HepG2 (cell line): Measurements from ENCODE around the gene MRPL37. TPM values are rescaled to one million over a fixed set of nuclear protein-coding genes. Genes with fewer than 3 reads are reported as not detected.

ENCODE experiments used
- ATAC-seq: fragments of 200-7000 bp; cut with Tn5 transposase; 3 replicates; pipeline ENCODE4 v1.9.1; 2020; ENCODE audit warnings: mild to moderate bottlenecking, moderate library complexity
- BruUV-seq: library from RNA; stranded (reverse); fragments of 400-500 nt; replicated peaks from 2 replicates; lab custom pipeline; 2021; lab: Mats Ljungman, UMichigan
- CTCF ChIA-PET: fragments of 300-600 bp; formaldehyde crosslinking; extraction: SDS; loops from one replicate; lab custom pipeline; 2021; ENCODE audit warnings: low total read pairs, inconsistent platforms, low intra/inter-chr PET ratio; lab: Yijun Ruan, JAX
- POLR2A ChIA-PET: fragments of 350-600 bp; sonication (Branson Sonifier 250); formaldehyde crosslinking; loops from one replicate; lab custom pipeline; 2020; ENCODE audit warnings: antibody characterized with exemption, inconsistent platforms; lab: Yijun Ruan, JAX
- DNase-seq: peaks from one replicate; pipeline ENCODE4 v3.0.0-alpha.2; 2015; ENCODE audit warnings: low spot score
- FAIRE-seq: peaks from 3 replicates; lab custom pipeline; 2011; peaks lifted over from hg19 to GRCh38; lab: Jason Lieb, UNC
- H2AFZ ChIP-seq: one replicate; pipeline ENCODE4 v1.6.1; 2011; ENCODE audit warnings: low read length, inconsistent platforms
- H3K27ac ChIP-seq: fragments of 300-600 bp; 3 replicates; pipeline ENCODE4 v1.8.0; 2011; ENCODE audit warnings: mixed run types, mild to moderate bottlenecking, mixed read lengths, low read length, inconsistent platforms; ENCODE audit not compliant: insufficient read depth; ENCODE audit errors: extremely low read length
- H3K27me3 ChIP-seq, 2 experiments: fragments of 200-600 bp in 1 of 2; 2 replicates in 1 of 2; 3 replicates in 1 of 2; pipeline versions ENCODE4 v1.6.0 to v1.8.0; 2011; ENCODE audit warnings: low read length in 2 of 2, mild to moderate bottlenecking in 2 of 2, moderate library complexity in 2 of 2, inconsistent platforms in 1 of 2; ENCODE audit not compliant: insufficient read depth in 2 of 2, control insufficient read depth in 1 of 2
- H3K36me3 ChIP-seq, 2 experiments: fragments of 200-600 bp in 1 of 2; replicated peaks in 1 of 2; 2 replicates in 1 of 2; 3 replicates in 1 of 2; pipeline versions ENCODE4 v1.5.1 to v1.8.0; 2011; ENCODE audit warnings: low read length in 2 of 2, inconsistent platforms in 1 of 2; ENCODE audit not compliant: insufficient read depth in 2 of 2, control insufficient read depth in 1 of 2
- H3K4me1 ChIP-seq: 2 replicates; pipeline ENCODE4 v1.5.1; 2012; ENCODE audit warnings: low read length, inconsistent platforms; ENCODE audit not compliant: insufficient read depth
- H3K4me2 ChIP-seq: 2 replicates; pipeline ENCODE4 v1.6.0; 2011; ENCODE audit warnings: low read depth, low read length, inconsistent platforms
- H3K4me3 ChIP-seq, 3 experiments: fragments of 200-600 bp in 1 of 3; sonication (generic), shearing (Covaris generic) in 1 of 3; replicated peaks in 1 of 3; 2 replicates each; pipeline ENCODE4 v1.5.1; 2011 to 2016; ENCODE audit warnings: low read length in 3 of 3, inconsistent platforms in 2 of 3, low read depth in 2 of 3, mild to moderate bottlenecking in 2 of 3, control low read depth in 1 of 3, mixed read lengths in 1 of 3; ENCODE audit not compliant: insufficient read depth in 1 of 3
- H3K79me2 ChIP-seq: one replicate; pipeline ENCODE4 v1.6.1; 2011; ENCODE audit warnings: low read length, inconsistent platforms; ENCODE audit not compliant: insufficient read depth
- H3K9ac ChIP-seq: 2 replicates; pipeline ENCODE4 v1.6.0; 2011; ENCODE audit warnings: mild to moderate bottlenecking, low read depth, low read length, inconsistent platforms; ENCODE audit not compliant: insufficient read depth
- H3K9me3 ChIP-seq: 2 replicates; pipeline ENCODE4 v1.5.1; 2012; ENCODE audit warnings: mild to moderate bottlenecking, low read length
- H4K20me1 ChIP-seq: 2 replicates; pipeline ENCODE4 v1.6.0; 2011; ENCODE audit warnings: inconsistent platforms, mild to moderate bottlenecking, low read length, moderate library complexity; ENCODE audit not compliant: insufficient read depth
- ASH2L ChIP-seq: fragments of 300-600, 200-600 bp; sonication (generic); IDR thresholded peaks from 2 replicates; pipeline ENCODE4 v1.7.0; 2017; ENCODE audit warnings: low read depth, mild to moderate bottlenecking, moderate library complexity, mixed read lengths, low read length; ENCODE audit not compliant: insufficient read length
- CBX2 ChIP-seq, 2 experiments: fragments of 200-600 bp in 1 of 2; sonication (generic); formaldehyde crosslinking in 1 of 2; IDR thresholded peaks; 2 replicates each; pipeline versions ENCODE4 v1.7.0 to v1.8.1; 2018 to 2022; ENCODE audit warnings: low read depth in 2 of 2, low read length in 1 of 2, mild to moderate bottlenecking in 1 of 2, missing genetic modification reagents in 1 of 2
- CCDC6 ChIP-seq: sonication (generic); formaldehyde crosslinking; IDR thresholded peaks from 2 replicates; pipeline ENCODE4 v1.8.1; 2022; ENCODE audit warnings: mild to moderate bottlenecking, missing genetic modification reagents, moderate library complexity
- ELF1 ChIP-seq: sonication (generic); formaldehyde crosslinking; IDR thresholded peaks from 2 replicates; pipeline ENCODE4 v1.4.0; 2020; ENCODE audit warnings: missing genetic modification reagents
- FOSL2 ChIP-seq: sonication (generic); formaldehyde crosslinking; IDR thresholded peaks from 2 replicates; pipeline ENCODE4 v1.4.0; 2020; ENCODE audit warnings: missing genetic modification reagents
- FOXK2 ChIP-seq: fragments of 450-650 bp; IDR thresholded peaks from 2 replicates; pipeline ENCODE4 v1.6.1; 2016
- JUND ChIP-seq: sonication (generic); formaldehyde crosslinking; IDR thresholded peaks from 2 replicates; pipeline ENCODE4 v1.8.0; 2022; ENCODE audit warnings: mild to moderate bottlenecking, missing genetic modification reagents
- MAFF ChIP-seq: IDR thresholded peaks from 2 replicates; pipeline ENCODE4 v1.6.1; 2011; ENCODE audit warnings: low read depth, low read length, improper control_type of control experiment
- MIXL1 ChIP-seq: IDR thresholded peaks from 2 replicates; pipeline ENCODE4 v1.6.1; 2016
- NFIC ChIP-seq: IDR thresholded peaks from 2 replicates; pipeline ENCODE4 v1.6.1; 2012; ENCODE audit warnings: mild to moderate bottlenecking, low read length, inconsistent platforms
- RFX5 ChIP-seq: IDR thresholded peaks from 2 replicates; pipeline ENCODE4 v1.6.1; 2011; ENCODE audit warnings: low read depth, low read length, improper control_type of control experiment
- TOE1 ChIP-seq: sonication (generic); formaldehyde crosslinking; IDR thresholded peaks from 2 replicates; pipeline ENCODE4 v1.4.0; 2020; ENCODE audit warnings: mild to moderate bottlenecking, missing genetic modification reagents
- ZBTB38 ChIP-seq: sonication (generic); formaldehyde crosslinking; IDR thresholded peaks from 2 replicates; pipeline ENCODE4 v1.5.1; 2020; ENCODE audit warnings: mild to moderate bottlenecking, missing genetic modification reagents
- ZNF572 ChIP-seq: sonication (generic); formaldehyde crosslinking; IDR thresholded peaks from 2 replicates; pipeline ENCODE4 v1.5.1; 2020; ENCODE audit warnings: mild to moderate bottlenecking, missing genetic modification reagents
- ZNF607 ChIP-seq: sonication (generic); formaldehyde crosslinking; IDR thresholded peaks from 2 replicates; pipeline ENCODE4 v1.5.1; 2020; ENCODE audit warnings: missing genetic modification reagents, mild to moderate bottlenecking, borderline replicate concordance
- WGBS: methylation state at CpG from one replicate; pipeline ENCODE4 v1.1.6; 2017; ENCODE audit warnings: low lambda C conversion rate; 5-methylcytosine and 5-hydroxymethylcytosine counted together
- in situ Hi-C: cut with HindIII; loops from 2 replicates; pipeline ENCODE4 v1.10.0; 2017; ENCODE audit warnings: low pct_unique_long_range_greater_than_20kb; ENCODE audit not compliant: extremely low pct_ligation_motif_present
- intact Hi-C: fragments of 100-400 bp; cut with micrococcal nuclease; formaldehyde crosslinking; loops from one replicate; pipeline ENCODE4 v1.10.0; 2022; ENCODE audit not compliant: unreplicated experiment
- polyA plus RNA-seq, 8 experiments: library from polyadenylated mRNA; depleted of rRNA in 3 of 8; stranded (reverse) in 7 of 8; unstranded in 1 of 8; fragments of >200 nt; fragmentation: Illumina TruSeq in 4 of 8; extraction: Trizol in 4 of 8; gene quantifications; 2 replicates each; pipeline versions ENCODE4 v1.2.1 to v1.2.3, GENCODE V29; 2011 to 2016; ENCODE audit warnings: low read depth in 4 of 8, missing spikeins in 1 of 8, mixed read lengths in 1 of 8; ENCODE audit not compliant: insufficient read depth in 1 of 8
- total RNA-seq, 5 experiments: library from RNA; depleted of rRNA; stranded (reverse); fragments of >200 nt; fragmentation: Illumina TruSeq; extraction: Trizol; gene quantifications; 2 replicates each; pipeline ENCODE4 v1.2.3, GENCODE V29; 2016; ENCODE audit warnings: low read depth in 1 of 5
- TF ChIP-seq, protein P1 (sequence below): sonication (generic); formaldehyde crosslinking; IDR thresholded peaks from 2 replicates; pipeline ENCODE4 v1.4.0; 2020; ENCODE audit warnings: missing genetic modification reagents
- TF ChIP-seq, protein P2 (sequence below): sonication (generic); formaldehyde crosslinking; IDR thresholded peaks from 2 replicates; pipeline ENCODE4 v1.5.1; 2020; ENCODE audit warnings: missing genetic modification reagents, mild to moderate bottlenecking, borderline replicate concordance

The MRPL37 gene
- total and polyA plus RNA-seq, 2 of the 13 experiments (the other 11 are each of a cell fraction or from before 2014, with no cell fraction given) = 31.7 to 127 TPM

DNA sequence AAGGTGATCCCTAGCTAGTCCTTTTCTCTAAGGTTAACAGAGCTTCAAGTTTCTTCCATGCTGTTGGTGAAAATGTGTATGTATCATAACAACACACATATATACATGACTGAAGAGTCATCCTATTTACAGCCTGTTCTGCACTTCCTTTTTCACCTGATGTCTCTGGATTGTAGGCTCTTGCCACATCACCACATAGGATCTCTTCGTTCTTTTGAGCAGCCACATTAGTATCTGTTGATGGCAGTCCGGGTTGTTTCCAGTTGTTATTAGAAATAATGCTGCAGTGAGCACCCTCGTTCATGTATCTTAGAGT lies 19.7 kb downstream of the MRPL37 start (continued):
- TF ChIP-seq JUND (CRISPR knock-in tag) = no peak
- no peak for TF ChIP-seq ZNF572
- no peak for TF ChIP-seq ZNF607 (CRISPR knock-in tag)

DNA sequence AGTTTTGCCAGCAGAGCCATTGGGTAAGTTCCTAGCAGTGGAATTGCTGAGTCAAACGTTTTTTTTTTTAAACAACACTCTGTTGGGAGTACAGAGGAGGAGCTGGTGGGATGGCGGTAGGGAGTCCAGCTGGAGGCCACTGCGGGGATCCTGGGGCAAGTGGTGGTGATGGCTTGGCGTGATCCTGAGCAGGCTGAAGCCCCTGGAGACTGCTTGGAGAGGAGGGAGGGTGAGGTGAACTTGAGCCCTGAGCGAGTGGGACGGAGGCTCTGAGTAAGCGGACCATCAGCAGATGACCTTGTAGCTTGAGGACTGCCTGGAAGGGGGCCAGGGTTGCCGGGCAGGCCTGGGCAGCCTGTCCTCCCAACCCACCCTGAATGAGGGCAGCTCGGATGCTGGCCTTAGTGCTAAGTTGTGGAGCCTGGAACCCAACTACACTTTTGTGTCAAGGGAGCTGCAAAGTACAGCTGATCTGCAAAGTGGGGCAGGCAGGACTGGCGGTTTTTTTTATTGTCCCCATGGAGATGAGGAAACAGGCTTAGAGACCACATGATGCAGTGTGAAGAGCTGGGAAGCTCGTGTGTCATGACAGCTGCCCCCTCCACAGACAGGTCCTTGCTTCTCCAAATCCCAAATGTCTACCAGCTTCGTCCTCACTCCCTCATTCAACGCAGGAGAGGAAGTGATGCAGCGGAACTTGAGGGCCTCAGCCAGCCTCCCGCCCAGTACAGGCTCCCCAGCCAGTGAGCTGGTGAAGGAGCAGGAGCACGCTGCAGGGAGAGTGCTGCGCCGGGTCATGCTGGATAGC lies 20.2 kb downstream of the MRPL37 start:
- peak overlapping the region; percentile 8 for H3K27ac ChIP-seq
- H2AFZ ChIP-seq = no peak overlapping the region
- no peaks in the 10 kb centered on the region for H3K79me2 ChIP-seq
- H3K9me3 ChIP-seq = no peaks in the 10 kb centered on the region
- WGBS = 66% methylated on average over 13 of the region's 18 CpGs
- FAIRE-seq = no peak
- H3K4me2 ChIP-seq = no peak overlapping the region
- H3K4me3 ChIP-seq = no peak overlapping the region
- intact Hi-C loops = no loop called here
- peak; percentile 46 for ATAC-seq
- no peaks in the 10 kb centered on the region for H4K20me1 ChIP-seq
- peaks cover 31 to 57% of the 10 kb centered on the region in 2 experiments; a peak in 4 of 5 replicates for H3K36me3 ChIP-seq
- in situ Hi-C loops = no loop called here
- peak; percentile 13 for DNase-seq
- ChIA-PET CTCF (no interaction called here), POLR2A (interaction anchor here (1.2 to 1.4 kb wide), 3 partner anchors 16 to 103 kb away, joined by 3 to 7 read pairs (median 3); partner anchors contain the start of genes CYB5RL and MRPL37)
- peaks cover 27% of the 10 kb centered on the region for H3K4me1 ChIP-seq
- no TSS peak for BruUV-seq
- no peaks in the 10 kb centered on the region for H3K27me3 ChIP-seq
- H3K9ac ChIP-seq = no peak overlapping the region
- no peak for TF ChIP-seq MIXL1
- TF ChIP-seq, protein P1, sequence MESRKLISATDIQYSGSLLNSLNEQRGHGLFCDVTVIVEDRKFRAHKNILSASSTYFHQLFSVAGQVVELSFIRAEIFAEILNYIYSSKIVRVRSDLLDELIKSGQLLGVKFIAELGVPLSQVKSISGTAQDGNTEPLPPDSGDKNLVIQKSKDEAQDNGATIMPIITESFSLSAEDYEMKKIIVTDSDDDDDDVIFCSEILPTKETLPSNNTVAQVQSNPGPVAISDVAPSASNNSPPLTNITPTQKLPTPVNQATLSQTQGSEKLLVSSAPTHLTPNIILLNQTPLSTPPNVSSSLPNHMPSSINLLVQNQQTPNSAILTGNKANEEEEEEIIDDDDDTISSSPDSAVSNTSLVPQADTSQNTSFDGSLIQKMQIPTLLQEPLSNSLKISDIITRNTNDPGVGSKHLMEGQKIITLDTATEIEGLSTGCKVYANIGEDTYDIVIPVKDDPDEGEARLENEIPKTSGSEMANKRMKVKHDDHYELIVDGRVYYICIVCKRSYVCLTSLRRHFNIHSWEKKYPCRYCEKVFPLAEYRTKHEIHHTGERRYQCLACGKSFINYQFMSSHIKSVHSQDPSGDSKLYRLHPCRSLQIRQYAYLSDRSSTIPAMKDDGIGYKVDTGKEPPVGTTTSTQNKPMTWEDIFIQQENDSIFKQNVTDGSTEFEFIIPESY = 0 out of 2 replicates have a peak, but pooled peaks have one; percentile 27
- TF ChIP-seq NFIC = no peak
- no peak for TF ChIP-seq CCDC6 (CRISPR knock-in tag)
- peak; percentile 86 for TF ChIP-seq MAFF
- TF ChIP-seq, protein P2, sequence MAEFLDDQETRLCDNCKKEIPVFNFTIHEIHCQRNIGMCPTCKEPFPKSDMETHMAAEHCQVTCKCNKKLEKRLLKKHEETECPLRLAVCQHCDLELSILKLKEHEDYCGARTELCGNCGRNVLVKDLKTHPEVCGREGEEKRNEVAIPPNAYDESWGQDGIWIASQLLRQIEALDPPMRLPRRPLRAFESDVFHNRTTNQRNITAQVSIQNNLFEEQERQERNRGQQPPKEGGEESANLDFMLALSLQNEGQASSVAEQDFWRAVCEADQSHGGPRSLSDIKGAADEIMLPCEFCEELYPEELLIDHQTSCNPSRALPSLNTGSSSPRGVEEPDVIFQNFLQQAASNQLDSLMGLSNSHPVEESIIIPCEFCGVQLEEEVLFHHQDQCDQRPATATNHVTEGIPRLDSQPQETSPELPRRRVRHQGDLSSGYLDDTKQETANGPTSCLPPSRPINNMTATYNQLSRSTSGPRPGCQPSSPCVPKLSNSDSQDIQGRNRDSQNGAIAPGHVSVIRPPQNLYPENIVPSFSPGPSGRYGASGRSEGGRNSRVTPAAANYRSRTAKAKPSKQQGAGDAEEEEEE = no peak
- TF ChIP-seq ELF1 (CRISPR knock-in tag) = no peak
- TF ChIP-seq FOSL2 (CRISPR knock-in tag) = 0 out of 2 replicates have a peak, but pooled peaks have one; percentile 14
- TF ChIP-seq ZBTB38 (CRISPR knock-in tag) = peak; percentile 43; the same call in 1 of the 2 replicates
- TF ChIP-seq TOE1 (CRISPR knock-in tag) = no peak
- no peak for TF ChIP-seq FOXK2
- peak; percentile 56; the same call in 1 of the 2 replicates for TF ChIP-seq RFX5
- TF ChIP-seq CBX2 (IDR thresholded peaks at IDR 0.05; ENCODE audit: low read depth, low read length) = no peak
- TF ChIP-seq CBX2 (CRISPR knock-in tag; IDR thresholded peaks at IDR 0.05; ENCODE audit: low read depth) = no peak
- no peak for TF ChIP-seq ASH2L
